Hepatocyte (in vitro differentiated cells): ENCODE data around the gene PRORP. TPM values are rescaled to one million over a fixed set of nuclear protein-coding genes. Genes with fewer than 3 reads are reported as not detected.

Source experiments
- DNase-seq: peaks from one replicate; pipeline ENCODE4 v3.0.0-alpha.2; 2016; ENCODE audit warnings: low spot score
- H2AFZ ChIP-seq: fragments of 200-600 bp; sonication (generic); 2 replicates; pipeline ENCODE4 v1.6.0; 2016; ENCODE audit warnings: antibody characterized with exemption, mild to moderate bottlenecking
- H3K27ac ChIP-seq: fragments of 200-600 bp; sonication (generic); 2 replicates; pipeline ENCODE4 v1.5.1; 2016; ENCODE audit warnings: mild to moderate bottlenecking
- H3K27me3 ChIP-seq: fragments of 200-600 bp; sonication (generic); 2 replicates; pipeline ENCODE4 v1.6.1; 2016
- H3K36me3 ChIP-seq: fragments of 200-600 bp; sonication (generic); replicated peaks from 2 replicates; pipeline ENCODE4 v1.5.1; 2016; ENCODE audit warnings: low read depth; ENCODE audit not compliant: insufficient read depth
- H3K4me1 ChIP-seq: fragments of 200-600 bp; sonication (generic); 2 replicates; pipeline ENCODE4 v1.5.1; 2016; ENCODE audit warnings: mild to moderate bottlenecking, moderate library complexity; ENCODE audit not compliant: insufficient read depth
- H3K4me2 ChIP-seq: fragments of 200-600 bp; sonication (generic); 2 replicates; pipeline ENCODE4 v1.6.0; 2016
- H3K4me3 ChIP-seq: fragments of 200-600 bp; sonication (generic); 2 replicates; pipeline ENCODE4 v1.5.1; 2016; ENCODE audit warnings: mild to moderate bottlenecking
- H3K79me2 ChIP-seq: fragments of 200-600 bp; sonication (generic); 2 replicates; pipeline ENCODE4 v1.6.0; 2017; ENCODE audit warnings: mild to moderate bottlenecking
- H3K9me2 ChIP-seq: fragments of 200-600 bp; sonication (generic); replicated peaks from 2 replicates; pipeline ENCODE4 v1.6.0; 2017; ENCODE audit warnings: mild to moderate bottlenecking; ENCODE audit not compliant: insufficient read depth
- H3K9me3 ChIP-seq: fragments of 200-600 bp; sonication (generic); 2 replicates; pipeline ENCODE4 v1.5.1; 2016; ENCODE audit warnings: low read depth, mild to moderate bottlenecking
- H4K20me1 ChIP-seq: fragments of 200-600 bp; sonication (generic); 2 replicates; pipeline ENCODE4 v1.6.0; 2016; ENCODE audit warnings: mild to moderate bottlenecking; ENCODE audit not compliant: insufficient read depth, poor library complexity, severe bottlenecking
- EZH2 ChIP-seq: fragments of 200-600 bp; sonication (generic); IDR thresholded peaks from 2 replicates; pipeline ENCODE4 v1.6.1; 2016; ENCODE audit warnings: antibody characterized with exemption, mild to moderate bottlenecking, borderline replicate concordance
- EZH2phosphoT487 ChIP-seq: fragments of 200-600 bp; sonication (generic); IDR thresholded peaks from one replicate; pipeline ENCODE4 v1.6.1; 2018; ENCODE audit warnings: antibody characterized with exemption, mild to moderate bottlenecking, low read depth, moderate library complexity; ENCODE audit not compliant: unreplicated experiment, severe bottlenecking
- WGBS: methylation state at CpG from one replicate; pipeline ENCODE4 v1.1.6; 2016; ENCODE audit warnings: low lambda C conversion rate; ENCODE audit errors: missing lambda C conversion rate; 5-methylcytosine and 5-hydroxymethylcytosine counted together
- polyA plus RNA-seq: library from polyadenylated mRNA; unstranded; fragments of >200 nt; fragmentation: Nextera tagmentation; extraction: Ambion mirVana; gene quantifications from 2 replicates; pipeline ENCODE4 v1.2.1, GENCODE V29; 2016
- total RNA-seq: library from RNA; depleted of rRNA; stranded (reverse); fragments of >200 nt; gene quantifications from 2 replicates; pipeline ENCODE4 v1.2.3, GENCODE V29; 2014
- TF ChIP-seq, protein P1 (sequence below): fragments of 200-600 bp; sonication (generic); IDR thresholded peaks from 2 replicates; pipeline ENCODE4 v1.5.1; 2016; ENCODE audit warnings: antibody characterized with exemption, mild to moderate bottlenecking; ENCODE audit not compliant: poor library complexity

PRORP gene
- total and polyA plus RNA-seq, 2 experiments from 2014 or later, result 19.8 to 48.2 TPM

DNA sequence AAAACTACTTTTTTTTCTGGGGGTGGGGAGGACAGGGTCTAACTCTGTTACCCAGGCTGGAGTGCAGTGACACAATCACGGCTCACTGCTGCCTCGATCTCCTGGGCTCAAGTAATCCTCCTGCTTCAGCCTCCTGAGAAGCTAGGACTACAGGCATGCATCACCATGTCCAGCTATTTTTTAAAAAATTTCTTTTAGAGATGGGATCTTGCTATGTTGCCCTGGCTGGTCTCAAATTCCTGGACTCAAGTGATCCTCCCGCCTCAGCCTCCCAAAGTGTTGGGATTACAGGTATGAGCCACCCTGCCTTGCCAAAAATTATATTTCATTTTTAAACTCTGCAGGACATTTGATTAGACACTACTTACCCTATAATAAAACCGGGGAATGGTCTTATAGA lies 6.1 kb upstream of the PRORP start:
- Histone ChIP-seq H4K20me1 (no peaks in the 10 kb centered on the region), H3K9me3 (no peaks in the 10 kb centered on the region), H2AFZ (no peak overlapping the region), H3K4me2 (no peak overlapping the region), H3K27me3 (no peaks in the 10 kb centered on the region), H3K4me1 (peaks cover 11% of the 10 kb centered on the region), H3K9me2 (no peaks in the 10 kb centered on the region), H3K79me2 (peaks cover 31% of the 10 kb centered on the region), H3K27ac (no peak overlapping the region), H3K4me3 (no peak overlapping the region), H3K36me3 (no peaks in the 10 kb centered on the region)
- no peak for DNase-seq
- TF ChIP-seq EZH2 (no peak), EZH2phosphoT487 (no peak)
- TF ChIP-seq, protein P1, sequence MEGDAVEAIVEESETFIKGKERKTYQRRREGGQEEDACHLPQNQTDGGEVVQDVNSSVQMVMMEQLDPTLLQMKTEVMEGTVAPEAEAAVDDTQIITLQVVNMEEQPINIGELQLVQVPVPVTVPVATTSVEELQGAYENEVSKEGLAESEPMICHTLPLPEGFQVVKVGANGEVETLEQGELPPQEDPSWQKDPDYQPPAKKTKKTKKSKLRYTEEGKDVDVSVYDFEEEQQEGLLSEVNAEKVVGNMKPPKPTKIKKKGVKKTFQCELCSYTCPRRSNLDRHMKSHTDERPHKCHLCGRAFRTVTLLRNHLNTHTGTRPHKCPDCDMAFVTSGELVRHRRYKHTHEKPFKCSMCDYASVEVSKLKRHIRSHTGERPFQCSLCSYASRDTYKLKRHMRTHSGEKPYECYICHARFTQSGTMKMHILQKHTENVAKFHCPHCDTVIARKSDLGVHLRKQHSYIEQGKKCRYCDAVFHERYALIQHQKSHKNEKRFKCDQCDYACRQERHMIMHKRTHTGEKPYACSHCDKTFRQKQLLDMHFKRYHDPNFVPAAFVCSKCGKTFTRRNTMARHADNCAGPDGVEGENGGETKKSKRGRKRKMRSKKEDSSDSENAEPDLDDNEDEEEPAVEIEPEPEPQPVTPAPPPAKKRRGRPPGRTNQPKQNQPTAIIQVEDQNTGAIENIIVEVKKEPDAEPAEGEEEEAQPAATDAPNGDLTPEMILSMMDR, result no peak
- WGBS, result 96% methylated on average over 4 of the region's 4 CpGs

DNA sequence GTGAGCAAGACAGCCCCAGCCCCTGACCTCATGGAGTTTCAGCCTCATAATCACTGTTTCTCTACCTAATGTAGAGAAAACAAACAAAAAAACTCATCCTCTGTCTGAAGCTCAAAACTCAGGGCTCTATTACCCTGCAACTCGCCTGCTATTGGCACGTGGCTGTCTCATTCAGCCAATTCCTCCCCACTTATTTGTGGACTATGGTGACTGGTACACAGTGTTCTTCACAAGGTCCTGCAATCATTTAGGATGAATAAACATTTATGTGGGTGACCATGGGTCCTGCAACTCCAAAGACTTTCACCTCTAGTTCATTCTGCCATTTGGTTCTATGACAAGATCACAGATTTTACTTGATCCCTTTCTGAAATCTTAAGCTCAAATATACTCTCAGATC lies 5.2 kb upstream of the PRORP start:
- Histone ChIP-seq H3K4me1 (peaks cover 11% of the 10 kb centered on the region), H3K27me3 (no peaks in the 10 kb centered on the region), H3K9me2 (no peaks in the 10 kb centered on the region), H4K20me1 (no peaks in the 10 kb centered on the region), H3K27ac (no peak overlapping the region), H3K79me2 (peaks cover 31% of the 10 kb centered on the region), H3K4me3 (no peak overlapping the region), H3K4me2 (no peak overlapping the region), H2AFZ (no peak overlapping the region), H3K9me3 (no peaks in the 10 kb centered on the region), H3K36me3 (no peaks in the 10 kb centered on the region)
- 91% methylated on average over 2 of the region's 2 CpGs for WGBS
- TF ChIP-seq EZH2 (no peak), EZH2phosphoT487 (no peak)
- TF ChIP-seq, protein P1, result no peak
- DNase-seq, result peak; percentile 2

- 31% methylated on average over 34 of the region's 34 CpGs for WGBS
- peak; percentile 9 for DNase-seq
- TF ChIP-seq, protein P1, result no peak
- TF ChIP-seq EZH2phosphoT487 (no peak), EZH2 (no peak)
These were observed 1.1 kb upstream of the PRORP start for GRCh38 chr14:35121026-35121886.

More at GRCh38 chr14:35121026-35121886, 1.1 kb upstream of the PRORP start:
- Histone ChIP-seq H3K4me3 (peak overlapping the region; percentile 53), H3K27me3 (no peaks in the 10 kb centered on the region), H4K20me1 (no peaks in the 10 kb centered on the region), H3K79me2 (peaks cover 48% of the 10 kb centered on the region), H3K36me3 (no peaks in the 10 kb centered on the region), H3K4me2 (peak overlapping the region; percentile 89), H2AFZ (peak overlapping the region; percentile 79), H3K4me1 (peaks cover 23% of the 10 kb centered on the region), H3K9me3 (no peaks in the 10 kb centered on the region), H3K27ac (peak overlapping the region; percentile 99), H3K9me2 (no peaks in the 10 kb centered on the region)
